Measurements from ENCODE around the gene INAVA.

The INAVA gene

DNA sequence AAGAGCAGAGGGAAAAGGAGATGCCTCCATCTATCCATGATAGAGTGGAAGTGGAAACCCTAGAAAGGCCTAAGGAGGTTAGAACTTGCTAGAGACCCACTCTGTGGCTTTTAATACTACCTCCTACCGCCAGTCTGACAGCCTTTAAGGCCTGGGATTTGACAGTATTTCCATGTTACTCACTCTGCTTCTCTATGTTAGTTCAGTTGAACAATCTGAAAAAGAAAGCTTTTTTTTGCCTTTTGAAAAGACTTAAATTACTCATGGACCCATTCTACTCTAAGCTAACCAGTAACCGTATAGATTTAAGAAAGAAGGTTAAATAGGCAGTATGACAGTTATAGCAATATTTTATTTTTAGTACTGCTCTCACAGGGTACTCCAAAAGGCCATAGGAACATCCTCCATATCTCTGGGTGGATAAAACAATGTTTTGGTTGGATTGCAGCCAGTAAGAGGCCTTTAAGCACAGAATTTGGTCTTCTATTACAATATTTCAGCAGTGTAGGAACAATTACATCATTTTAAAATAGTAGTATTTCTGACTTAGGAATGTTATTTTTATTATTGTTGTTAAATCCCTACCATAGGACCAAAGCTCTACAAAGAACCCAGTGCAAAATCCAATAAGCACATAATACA lies 37.9 kb upstream of the INAVA start:
- no peak for DNase-seq (ENCODE audit: extremely low read depth, insufficient read length)
- TF ChIP-seq, protein P1, sequence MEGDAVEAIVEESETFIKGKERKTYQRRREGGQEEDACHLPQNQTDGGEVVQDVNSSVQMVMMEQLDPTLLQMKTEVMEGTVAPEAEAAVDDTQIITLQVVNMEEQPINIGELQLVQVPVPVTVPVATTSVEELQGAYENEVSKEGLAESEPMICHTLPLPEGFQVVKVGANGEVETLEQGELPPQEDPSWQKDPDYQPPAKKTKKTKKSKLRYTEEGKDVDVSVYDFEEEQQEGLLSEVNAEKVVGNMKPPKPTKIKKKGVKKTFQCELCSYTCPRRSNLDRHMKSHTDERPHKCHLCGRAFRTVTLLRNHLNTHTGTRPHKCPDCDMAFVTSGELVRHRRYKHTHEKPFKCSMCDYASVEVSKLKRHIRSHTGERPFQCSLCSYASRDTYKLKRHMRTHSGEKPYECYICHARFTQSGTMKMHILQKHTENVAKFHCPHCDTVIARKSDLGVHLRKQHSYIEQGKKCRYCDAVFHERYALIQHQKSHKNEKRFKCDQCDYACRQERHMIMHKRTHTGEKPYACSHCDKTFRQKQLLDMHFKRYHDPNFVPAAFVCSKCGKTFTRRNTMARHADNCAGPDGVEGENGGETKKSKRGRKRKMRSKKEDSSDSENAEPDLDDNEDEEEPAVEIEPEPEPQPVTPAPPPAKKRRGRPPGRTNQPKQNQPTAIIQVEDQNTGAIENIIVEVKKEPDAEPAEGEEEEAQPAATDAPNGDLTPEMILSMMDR (IDR thresholded peaks at IDR 0.05; ENCODE audit: insufficient read depth, low read length, poor library complexity, severe bottlenecking) = no peak
- no peak overlapping the region for H3K4me3 ChIP-seq (replicated peaks; ENCODE audit: low read depth, low read length)
- H3K36me3 ChIP-seq (ENCODE audit: control insufficient read depth, insufficient read depth, low read length) = peaks cover 3% of the 10 kb centered on the region; the same call in 1 of the 2 replicates
- no peaks in the 10 kb centered on the region for H3K27me3 ChIP-seq (replicated peaks; ENCODE audit: control insufficient read depth, insufficient read depth, low read length)

GRCh38 chr1:200857804-200858203 lies 36.9 kb upstream of the INAVA start:
- Histone ChIP-seq H3K27me3 (replicated peaks; ENCODE audit: control insufficient read depth, insufficient read depth, low read length) (no peaks in the 10 kb centered on the region), H3K36me3 (ENCODE audit: control insufficient read depth, insufficient read depth, low read length) (peaks cover 3% of the 10 kb centered on the region; the same call in 1 of the 2 replicates), H3K4me3 (replicated peaks; ENCODE audit: low read depth, low read length) (no peak overlapping the region)
- DNase-seq (ENCODE audit: extremely low read depth, insufficient read length) = no peak
- TF ChIP-seq, protein P1 (IDR thresholded peaks at IDR 0.05; ENCODE audit: insufficient read depth, low read length, poor library complexity, severe bottlenecking) = no peak

GRCh38 chr1:200861937-200862647 lies 32.6 kb upstream of the INAVA start:
- TF ChIP-seq, protein P1 (IDR thresholded peaks at IDR 0.05; ENCODE audit: insufficient read depth, low read length, poor library complexity, severe bottlenecking) = no peak
- Histone ChIP-seq H3K27me3 (replicated peaks; ENCODE audit: control insufficient read depth, insufficient read depth, low read length) (no peaks in the 10 kb centered on the region), H3K4me3 (replicated peaks; ENCODE audit: low read depth, low read length) (no peak overlapping the region), H3K36me3 (ENCODE audit: control insufficient read depth, insufficient read depth, low read length) (no peaks in the 10 kb centered on the region)
- DNase-seq (ENCODE audit: extremely low read depth, insufficient read length) = peak; percentile 47

DNA sequence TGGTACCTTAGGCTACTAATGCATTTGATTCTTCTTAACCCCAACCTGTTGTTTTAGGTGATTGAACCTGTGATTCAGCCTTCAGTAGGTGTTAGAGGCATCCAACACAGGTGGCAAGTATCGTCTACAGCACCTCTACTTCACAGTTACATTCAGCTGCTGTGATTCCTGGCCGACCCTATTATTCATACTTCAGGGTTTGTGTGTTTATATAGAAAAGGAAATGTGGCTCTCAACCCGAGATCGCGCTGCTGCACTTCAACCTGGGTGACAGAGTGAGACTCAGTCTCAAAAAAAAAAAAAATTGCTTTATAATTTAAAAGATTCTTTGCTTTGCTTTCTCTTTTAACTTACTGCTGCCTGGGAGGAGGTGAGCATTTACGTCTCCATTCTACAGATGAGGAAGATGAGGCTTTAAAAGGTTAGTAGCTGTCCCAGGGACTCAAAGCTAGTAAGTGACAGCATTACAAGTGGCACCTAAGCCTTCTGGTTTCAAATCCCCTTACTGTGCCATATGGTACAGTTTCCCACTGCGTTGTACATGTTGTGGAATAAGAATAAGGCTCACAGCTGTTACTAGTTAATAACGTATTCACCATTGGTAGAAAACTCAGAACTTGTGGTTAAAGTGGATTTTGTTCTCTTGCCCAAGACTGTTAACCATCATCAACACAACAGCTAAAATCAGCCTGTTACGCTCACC lies 31.8 kb upstream of the INAVA start:
- DNase-seq (ENCODE audit: extremely low read depth, insufficient read length) = peak; percentile 37
- Histone ChIP-seq H3K4me3 (replicated peaks; ENCODE audit: low read depth, low read length) (no peak overlapping the region), H3K36me3 (ENCODE audit: control insufficient read depth, insufficient read depth, low read length) (no peaks in the 10 kb centered on the region), H3K27me3 (replicated peaks; ENCODE audit: control insufficient read depth, insufficient read depth, low read length) (no peaks in the 10 kb centered on the region)
- TF ChIP-seq, protein P1 (IDR thresholded peaks at IDR 0.05; ENCODE audit: insufficient read depth, low read length, poor library complexity, severe bottlenecking) = no peak

DNA sequence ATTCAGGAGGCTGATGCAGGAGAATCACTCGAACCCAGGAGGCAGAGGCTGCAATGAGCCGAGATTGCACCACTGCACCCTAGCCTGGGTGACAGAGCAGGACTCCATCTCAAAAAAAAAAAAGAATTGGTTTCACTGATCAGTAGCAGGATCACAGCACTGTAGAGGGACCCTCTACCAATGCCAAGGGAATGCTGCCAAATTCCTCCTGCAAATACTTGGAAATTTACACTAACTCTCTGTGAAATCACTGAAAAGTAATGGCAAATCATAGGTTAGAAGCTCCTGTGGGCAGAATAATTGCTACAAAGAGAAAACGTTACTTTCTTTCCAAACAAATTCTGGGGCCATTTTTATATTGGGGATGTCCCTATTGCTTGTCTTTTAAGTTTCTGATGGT lies 28.6 kb upstream of the INAVA start:
- no peaks in the 10 kb centered on the region for H3K27me3 ChIP-seq (replicated peaks; ENCODE audit: control insufficient read depth, insufficient read depth, low read length)
- TF ChIP-seq, protein P1 (IDR thresholded peaks at IDR 0.05; ENCODE audit: insufficient read depth, low read length, poor library complexity, severe bottlenecking) = no peak
- H3K36me3 ChIP-seq (ENCODE audit: control insufficient read depth, insufficient read depth, low read length) = no peaks in the 10 kb centered on the region
- H3K4me3 ChIP-seq (replicated peaks; ENCODE audit: low read depth, low read length) = no peak overlapping the region
- DNase-seq (ENCODE audit: extremely low read depth, insufficient read length) = no peak
